ENCODE data around the gene MRPL48. TPM values are rescaled to one million over a fixed set of nuclear protein-coding genes. Genes with fewer than 3 reads are reported as not detected.

Gene MRPL48
- total RNA-seq, 4 donors from 2014 or later = 4.3 to 25.3 (median 21.1) TPM

GRCh38 chr11:73902303-73902702 lies 114.6 kb downstream of the MRPL48 start:
- Histone ChIP-seq H3K4me1 (no peaks in the 10 kb centered on the region), H3K4me3 (no peak overlapping the region), H3K36me3 (peaks cover 0 to 75% (median 0%) of the 10 kb centered on the region in 3 donors), H3K9me3 (no peaks in the 10 kb centered on the region), H3K27me3 (no peaks in the 10 kb centered on the region), H3K27ac (no peak overlapping the region)
- DNase-seq (ENCODE audit: low spot score in 2 of 2) = no peak
- TF ChIP-seq EP300 (IDR thresholded peaks at IDR 0.05) (no peak), CTCF (IDR thresholded peaks at IDR 0.05) (no peak), POLR2A (IDR thresholded peaks at IDR 0.05) (no peak)
- WGBS, 2 donors = 90 to 91% methylated on average over 1 of the region's 1 CpG

- peaks cover 0 to 83% (median 0%) of the 10 kb centered on the region in 3 donors for H3K36me3 ChIP-seq
- DNase-seq (ENCODE audit: low spot score in 2 of 2) = no peak
Observed at GRCh38 chr11:73907191-73907590, 119.5 kb downstream of the MRPL48 start.

GRCh38 chr11:73912026-73912425 lies 124.4 kb downstream of the MRPL48 start:
- Histone ChIP-seq H3K4me1 (no peaks in the 10 kb centered on the region), H3K9me3 (no peaks in the 10 kb centered on the region), H3K4me3 (no peak overlapping the region), H3K36me3 (peaks cover 0 to 92% (median 15%) of the 10 kb centered on the region in 3 donors), H3K27ac (no peak overlapping the region), H3K27me3 (no peaks in the 10 kb centered on the region)
- no peak for DNase-seq (ENCODE audit: low spot score in 2 of 2)
- TF ChIP-seq CTCF (IDR thresholded peaks at IDR 0.05) = no peak
- TF ChIP-seq POLR2A (IDR thresholded peaks at IDR 0.05) = no peak
- no peak for TF ChIP-seq EP300 (IDR thresholded peaks at IDR 0.05)
- WGBS, 2 donors = 94 to 100% methylated on average over 2 of the region's 2 CpGs

More at GRCh38 chr11:73907191-73907590, 119.5 kb downstream of the MRPL48 start:
- H3K9me3 ChIP-seq = no peaks in the 10 kb centered on the region
- H3K4me3 ChIP-seq = no peak overlapping the region
- H3K27ac ChIP-seq = no peak overlapping the region
- 86 to 96% methylated on average over 4 of the region's 4 CpGs for WGBS, 2 donors
- no peaks in the 10 kb centered on the region for H3K4me1 ChIP-seq
- TF ChIP-seq CTCF (IDR thresholded peaks at IDR 0.05) = no peak
- no peak for TF ChIP-seq EP300 (IDR thresholded peaks at IDR 0.05)
- no peak for TF ChIP-seq POLR2A (IDR thresholded peaks at IDR 0.05)
- H3K27me3 ChIP-seq = no peaks in the 10 kb centered on the region

DNA sequence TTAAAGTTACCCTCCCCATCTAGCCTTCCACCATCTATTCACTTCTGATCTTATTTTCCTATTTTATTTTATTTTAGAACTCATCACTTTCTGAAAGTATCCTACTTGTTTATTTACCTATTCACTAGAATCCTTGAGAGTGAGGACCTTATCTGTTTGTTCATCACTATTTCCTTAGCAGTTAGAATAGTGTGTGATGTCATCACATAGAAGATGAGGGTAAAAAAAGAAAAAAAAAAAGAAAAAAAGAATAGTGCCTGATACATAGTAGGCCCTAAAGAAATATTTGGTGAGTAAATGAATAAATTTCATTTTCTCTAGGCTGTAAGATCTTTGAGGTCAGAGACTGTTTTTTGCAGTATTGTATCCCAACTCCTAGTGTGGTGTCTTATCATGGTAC lies 125.8 kb downstream of the MRPL48 start:
- peaks cover 0 to 98% (median 15%) of the 10 kb centered on the region in 3 donors for H3K36me3 ChIP-seq
- no peak for TF ChIP-seq EP300 (IDR thresholded peaks at IDR 0.05)
- no peak for TF ChIP-seq POLR2A (IDR thresholded peaks at IDR 0.05)
- TF ChIP-seq CTCF (IDR thresholded peaks at IDR 0.05) = no peak

DNA sequence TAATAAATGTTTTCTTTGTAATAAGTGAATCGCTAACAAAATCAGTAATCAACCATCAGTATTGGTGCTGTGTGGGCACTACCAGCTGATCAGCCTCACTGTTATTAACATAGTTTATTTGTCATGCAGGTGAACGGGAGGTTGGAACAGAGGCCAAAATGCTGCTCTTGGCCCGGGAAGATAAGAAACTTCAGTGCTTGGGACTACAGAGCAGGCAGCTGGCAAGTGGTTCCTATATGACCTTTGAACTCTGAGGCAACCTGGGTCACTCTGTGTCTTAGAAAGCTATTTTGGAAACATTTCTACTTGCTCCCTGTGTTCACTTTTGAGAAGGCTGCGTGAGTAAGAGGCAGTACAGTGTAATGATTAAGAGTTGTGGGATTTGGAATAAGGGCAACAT lies 126.6 kb downstream of the MRPL48 start:
- no peak for DNase-seq (ENCODE audit: low spot score in 2 of 2)
- Histone ChIP-seq H3K4me1 (no peaks in the 10 kb centered on the region), H3K9me3 (no peaks in the 10 kb centered on the region), H3K27me3 (no peaks in the 10 kb centered on the region), H3K27ac (no peak overlapping the region), H3K36me3 (peaks cover 0 to 98% (median 15%) of the 10 kb centered on the region in 3 donors), H3K4me3 (no peak overlapping the region)
- TF ChIP-seq CTCF (IDR thresholded peaks at IDR 0.05) = no peak
- TF ChIP-seq EP300 (IDR thresholded peaks at IDR 0.05) = no peak
- no peak for TF ChIP-seq POLR2A (IDR thresholded peaks at IDR 0.05)
- WGBS, 2 donors = 76 to 83% methylated on average over 4 of the region's 4 CpGs

More for the DNA sequence above, 125.8 kb downstream of the MRPL48 start:
- Histone ChIP-seq H3K27me3 (no peaks in the 10 kb centered on the region), H3K4me3 (no peak overlapping the region), H3K9me3 (no peaks in the 10 kb centered on the region), H3K4me1 (no peaks in the 10 kb centered on the region), H3K27ac (no peak overlapping the region)
- DNase-seq (ENCODE audit: low spot score in 2 of 2) = no peak

Other genes starting within 250 kb of the MRPL48 start
- 10 to 100 TPM; 28.8 to 53.5 (median 30.6) TPM for gene FAM168A, start 189.8 kb upstream of the MRPL48 start, total RNA-seq
- 100 to 1,000 TPM in 3 of 4 donors, 10 to 100 TPM in 1; 71.4 to 226 (median 206) TPM for gene PLEKHB1, start 141.3 kb upstream of the MRPL48 start, total RNA-seq
- 100 to 1,000 TPM; 183 to 254 (median 234) TPM for gene RAB6A, start 26.8 kb upstream of the MRPL48 start, total RNA-seq
- gene COA4, start 89.0 kb downstream of the MRPL48 start, total RNA-seq = 100 to 1,000 TPM in 1 of 4 donors, 10 to 100 TPM in 3; 63.2 to 100 (median 69.2) TPM
- gene PAAF1, start 89.1 kb downstream of the MRPL48 start, total RNA-seq = 10 to 100 TPM; 24.9 to 39.1 (median 32.7) TPM
- 1 to 10 TPM in 1 of 4 donors, not detected in 3; 1.2 TPM for gene DNAJB13, start 163.2 kb downstream of the MRPL48 start, total RNA-seq
- 10 to 100 TPM; 18.6 to 60.6 (median 53.0) TPM for gene UCP2, start 195.0 kb downstream of the MRPL48 start, total RNA-seq
- gene UCP3, start 221.2 kb downstream of the MRPL48 start, total RNA-seq = 1 to 10 TPM in 3 of 4 donors, under 1 TPM in 1; 0.78 to 7.5 (median 1.9) TPM